Mesodermal cell (in vitro differentiated cells): ENCODE measurements around the gene NKAIN4.
"Not testable (repeated sequence)": the region's sequence is repeated elsewhere in the genome, so short reads cannot be mapped to it uniquely, and the experiment has no call there.

Experiments
- H3K27ac ChIP-seq: 2 replicates; pipeline ENCODE4 v1.7.0; 2013; ENCODE audit warnings: mild to moderate bottlenecking, low read depth, low read length, moderate library complexity; ENCODE audit not compliant: severe bottlenecking
- H3K36me3 ChIP-seq: 2 replicates; pipeline ENCODE4 v1.7.1; 2013; ENCODE audit warnings: mild to moderate bottlenecking, low read length, moderate library complexity; ENCODE audit not compliant: control insufficient read depth, insufficient read depth
- H3K4me1 ChIP-seq: one replicate; pipeline ENCODE4 v1.7.1; 2013; ENCODE audit warnings: mild to moderate bottlenecking, low read length; ENCODE audit not compliant: insufficient read depth, control insufficient read depth, poor library complexity, severe bottlenecking
- H3K4me3 ChIP-seq: 2 replicates; pipeline ENCODE4 v1.7.0; 2013; ENCODE audit warnings: low read length, control low read depth, mild to moderate bottlenecking; ENCODE audit not compliant: insufficient read depth, poor library complexity, severe bottlenecking; ENCODE audit errors: extremely low read depth
- H3K9me3 ChIP-seq: 2 replicates; pipeline ENCODE4 v1.7.1; 2013; ENCODE audit warnings: mild to moderate bottlenecking, low read length, moderate library complexity; ENCODE audit not compliant: control insufficient read depth
- WGBS, 2 experiments: methylation state at CpG; one replicate each; pipeline ENCODE4 v1.1.5; 2013; ENCODE audit warnings: missing lambda C conversion rate in 2 of 2; ENCODE audit not compliant: insufficient coverage in 2 of 2; 5-methylcytosine and 5-hydroxymethylcytosine counted together

The NKAIN4 gene

GRCh38 chr20:63253438-63254231 is 628 bp downstream of the NKAIN4 start:
- Histone ChIP-seq H3K4me1 (peaks cover 6% of the 10 kb centered on the region), H3K9me3 (no peaks in the 10 kb centered on the region), H3K36me3 (no peaks in the 10 kb centered on the region), H3K4me3 (peak overlapping the region; percentile 40), H3K27ac (no peak overlapping the region)
- WGBS, 2 experiments: 1% methylated on average over 49 to 52 of the region's 89 CpGs

DNA sequence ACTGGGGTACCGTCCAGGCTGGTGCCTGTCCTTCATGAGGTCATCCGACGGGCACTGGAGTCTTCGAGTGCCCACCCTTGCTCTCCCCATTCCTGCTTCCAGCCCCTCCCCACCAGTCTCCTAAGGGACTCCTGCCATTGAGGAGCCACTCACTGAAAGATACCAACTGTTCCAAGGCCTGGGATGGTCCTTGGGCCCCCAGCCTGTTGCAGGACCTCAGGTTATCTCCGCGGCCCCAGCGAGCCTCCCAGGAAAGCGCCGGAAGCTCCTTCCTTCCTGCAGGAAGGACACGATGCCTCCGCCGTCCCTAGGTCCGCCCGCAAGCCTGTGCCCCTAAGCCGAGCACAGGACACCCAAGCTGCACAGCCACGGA is 1.2 kb downstream of the NKAIN4 start:
- no peaks in the 10 kb centered on the region for H3K9me3 ChIP-seq
- peaks cover 6% of the 10 kb centered on the region for H3K4me1 ChIP-seq
- H3K4me3 ChIP-seq: peak overlapping the region; percentile 40
- no peaks in the 10 kb centered on the region for H3K36me3 ChIP-seq
- WGBS, 2 experiments: 25 to 27% methylated on average over 16 of the region's 16 CpGs
- no peak overlapping the region for H3K27ac ChIP-seq

DNA sequence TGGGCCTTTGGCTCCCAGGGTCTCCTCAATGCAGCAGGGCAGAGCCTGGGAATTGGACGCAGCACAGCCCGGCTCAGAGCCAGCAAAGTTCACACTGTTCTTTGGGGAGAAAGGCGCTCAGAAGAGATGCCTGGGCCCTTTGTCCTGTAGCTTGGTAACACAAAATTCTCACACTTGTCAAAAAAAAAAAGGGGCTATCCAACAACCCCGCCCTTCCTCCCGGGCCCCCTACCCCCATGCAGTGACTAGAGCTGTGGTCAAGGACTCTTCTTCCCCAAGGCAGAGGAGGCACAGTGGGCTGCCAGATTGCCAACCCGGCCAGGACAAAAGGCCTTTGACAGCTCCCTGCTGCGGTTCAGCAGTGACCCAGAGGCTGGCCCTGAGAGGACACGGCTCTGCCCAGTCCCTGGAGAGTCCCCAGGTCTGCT is 2.0 kb downstream of the NKAIN4 start:
- Histone ChIP-seq H3K4me1 (peaks cover 6% of the 10 kb centered on the region), H3K4me3 (no peak overlapping the region), H3K36me3 (no peaks in the 10 kb centered on the region), H3K9me3 (no peaks in the 10 kb centered on the region), H3K27ac (no peak overlapping the region)
- 38 to 58% methylated on average over 8 of the region's 8 CpGs for WGBS, 2 experiments

- WGBS, 2 experiments: 18 to 48% methylated on average over 8 to 9 of the region's 14 CpGs
- not testable (repeated sequence) for H3K4me3 ChIP-seq, H3K9me3 ChIP-seq, H3K36me3 ChIP-seq, H3K4me1 ChIP-seq, H3K27ac ChIP-seq
Observed at GRCh38 chr20:63251350-63251749, 2.9 kb downstream of the NKAIN4 start.

DNA sequence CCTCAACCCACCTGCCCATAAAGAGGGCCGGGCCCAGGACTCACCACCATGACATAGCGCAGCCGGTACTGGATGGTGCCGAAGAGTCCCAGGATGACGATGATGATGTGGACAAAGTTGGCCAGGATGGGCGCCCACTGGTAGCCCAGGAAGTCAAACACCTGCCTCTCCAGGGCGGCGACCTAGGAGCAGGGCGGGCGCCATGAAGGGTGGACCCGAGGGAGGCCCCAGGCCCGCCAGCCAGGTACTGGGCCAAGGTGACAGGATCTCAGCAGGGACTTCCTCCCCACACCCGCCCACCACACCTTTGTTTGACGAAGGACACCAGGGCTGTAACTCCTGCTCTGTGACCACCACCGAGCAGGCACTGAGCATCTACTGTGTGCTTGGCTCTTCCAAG is 4.4 kb downstream of the NKAIN4 start:
- Histone ChIP-seq H3K36me3 (no peaks in the 10 kb centered on the region), H3K9me3 (no peaks in the 10 kb centered on the region), H3K4me3 (no peak overlapping the region), H3K4me1 (peaks cover 3% of the 10 kb centered on the region), H3K27ac (no peak overlapping the region)
- 96 to 98% methylated on average over 13 to 15 of the region's 15 CpGs for WGBS, 2 experiments

DNA sequence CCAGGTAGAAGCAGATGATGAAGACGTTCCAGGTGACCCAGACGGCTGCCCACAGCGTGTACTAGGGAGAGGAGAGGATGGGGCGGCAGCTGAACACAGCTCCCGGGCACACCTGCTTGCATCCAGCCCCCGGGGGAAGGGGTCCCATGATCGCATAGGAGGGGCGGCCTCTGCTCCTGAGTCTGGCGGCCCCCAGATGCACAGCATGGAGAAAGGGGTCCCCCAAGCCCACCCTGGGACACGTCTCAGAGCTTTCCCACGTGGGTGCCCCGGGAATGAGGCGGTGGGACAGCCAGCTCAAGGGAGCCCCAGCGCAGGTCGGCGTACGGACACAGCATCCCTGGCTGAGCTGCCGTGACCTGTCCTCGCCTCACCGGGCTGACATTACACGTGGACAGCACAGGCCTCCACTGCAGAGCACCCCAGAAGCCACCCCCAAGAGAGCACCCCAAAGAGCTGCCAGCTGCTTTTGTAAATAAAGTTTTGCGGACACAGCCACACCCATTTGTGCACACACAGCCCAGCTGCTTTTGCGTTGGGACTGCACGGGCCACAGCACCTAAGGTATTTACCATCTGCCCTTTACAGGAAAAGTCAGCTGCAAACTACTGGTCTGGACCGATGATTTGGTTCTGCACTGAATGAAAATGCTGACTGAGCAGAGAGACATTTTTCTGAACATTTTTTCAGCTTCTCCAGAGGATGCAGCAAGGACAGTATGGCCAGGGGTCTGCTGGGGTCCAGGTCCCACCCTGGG is 5.2 kb downstream of the NKAIN4 start:
- WGBS, 2 experiments: 88 to 91% methylated on average over 22 to 25 of the region's 25 CpGs
- H3K4me3 ChIP-seq: no peak overlapping the region
- H3K36me3 ChIP-seq: no peaks in the 10 kb centered on the region
- H3K27ac ChIP-seq: no peak overlapping the region
- no peaks in the 10 kb centered on the region for H3K9me3 ChIP-seq
- peaks cover 3% of the 10 kb centered on the region for H3K4me1 ChIP-seq

GRCh38 chr20:63247671-63248228 is 6.5 kb downstream of the NKAIN4 start:
- WGBS, 2 experiments: 88 to 96% methylated on average over 19 to 20 of the region's 24 CpGs
- no peaks in the 10 kb centered on the region for H3K4me1 ChIP-seq

DNA sequence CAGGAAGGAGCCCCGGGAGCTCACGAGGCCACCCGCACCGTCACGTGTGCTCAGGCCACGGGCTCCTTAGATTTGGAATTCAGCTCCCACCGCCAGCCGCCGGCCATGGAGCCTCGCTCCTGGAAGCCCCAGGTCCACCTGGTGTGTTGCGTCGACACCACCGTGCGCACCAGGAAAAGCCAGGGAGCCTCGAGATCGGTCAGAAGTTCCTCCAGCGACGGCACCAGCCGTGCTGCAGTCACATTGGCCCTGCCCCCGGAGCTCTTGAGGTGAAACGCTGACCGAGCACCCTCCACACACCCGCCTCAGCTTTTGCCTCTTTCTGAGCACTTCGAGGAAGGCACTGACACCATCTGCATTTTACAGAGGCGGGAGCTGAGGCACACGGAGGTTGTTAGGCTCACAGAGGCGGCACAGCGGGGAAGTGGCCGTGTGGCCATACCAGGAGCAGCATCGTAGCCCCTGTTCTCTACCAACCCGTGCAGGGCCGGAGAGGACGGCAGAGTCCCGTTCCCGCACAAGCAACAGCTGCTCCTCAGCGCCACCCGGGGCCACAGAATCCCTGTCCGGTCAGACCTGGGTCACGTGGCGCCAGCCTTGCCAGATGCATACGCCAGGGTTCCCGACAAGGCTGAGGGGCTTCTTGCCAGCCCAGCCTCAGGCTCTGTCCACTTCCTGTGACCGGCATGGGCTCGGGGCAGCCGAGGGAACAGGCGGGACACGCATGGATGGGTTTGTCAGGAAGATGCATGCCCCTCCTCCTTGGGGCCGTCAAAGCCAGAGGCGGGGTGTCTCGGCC is 7.6 kb downstream of the NKAIN4 start:
- WGBS, 2 experiments: 64 to 68% methylated on average over 39 to 47 of the region's 50 CpGs
- Histone ChIP-seq H3K36me3 (no peaks in the 10 kb centered on the region), H3K27ac (no peak overlapping the region), H3K4me1 (no peaks in the 10 kb centered on the region), H3K4me3 (no peak overlapping the region), H3K9me3 (no peaks in the 10 kb centered on the region)

More at GRCh38 chr20:63247671-63248228, 6.5 kb downstream of the NKAIN4 start:
- no peaks in the 10 kb centered on the region for H3K36me3 ChIP-seq
- H3K4me3 ChIP-seq: no peak overlapping the region
- H3K27ac ChIP-seq: no peak overlapping the region
- H3K9me3 ChIP-seq: no peaks in the 10 kb centered on the region

GRCh38 chr20:63244468-63244867 is 9.8 kb downstream of the NKAIN4 start:
- H3K9me3 ChIP-seq: no peaks in the 10 kb centered on the region
- no peak overlapping the region for H3K4me3 ChIP-seq
- H3K4me1 ChIP-seq: no peaks in the 10 kb centered on the region
- no peak overlapping the region for H3K27ac ChIP-seq
- WGBS, 2 experiments: 96 to 98% methylated on average over 10 of the region's 10 CpGs
- H3K36me3 ChIP-seq: no peaks in the 10 kb centered on the region

DNA sequence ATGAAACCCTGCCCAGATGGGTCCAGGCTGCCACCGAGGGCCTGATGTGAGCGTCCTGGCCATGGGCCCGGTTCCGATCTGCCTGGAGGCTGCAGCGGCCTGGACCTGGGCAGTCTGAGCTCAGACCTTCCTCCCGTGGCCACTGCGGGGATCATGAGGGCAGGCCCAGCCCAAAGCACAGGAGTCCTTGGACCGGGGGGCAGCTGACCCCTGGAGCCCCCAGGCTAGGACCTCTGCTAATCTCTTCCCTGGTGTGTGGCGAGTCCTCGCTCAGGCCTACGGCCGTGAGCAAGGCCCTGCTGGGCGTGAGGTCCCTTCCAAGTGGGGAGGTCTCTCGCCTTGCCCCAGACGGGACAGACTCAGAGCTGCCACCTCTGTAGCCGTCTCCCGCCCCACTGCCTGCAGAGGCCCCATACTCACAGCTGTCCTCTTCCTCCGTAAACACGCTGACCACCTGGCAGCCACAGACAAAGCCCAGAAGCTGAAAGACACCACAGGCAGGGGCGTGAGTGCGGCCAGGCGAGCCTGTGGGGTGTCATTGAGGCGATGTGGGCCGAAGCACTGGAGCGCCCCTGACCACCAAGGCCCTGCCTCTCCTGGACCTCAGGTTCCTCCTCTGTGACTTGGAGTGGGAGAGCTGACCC is 10.5 kb downstream of the NKAIN4 start:
- H3K27ac ChIP-seq: no peak overlapping the region
- H3K36me3 ChIP-seq: no peaks in the 10 kb centered on the region
- no peak overlapping the region for H3K4me3 ChIP-seq
- no peaks in the 10 kb centered on the region for H3K4me1 ChIP-seq
- 90 to 92% methylated on average over 20 to 25 of the region's 25 CpGs for WGBS, 2 experiments
- H3K9me3 ChIP-seq: no peaks in the 10 kb centered on the region
